Mesendoderm (in vitro differentiated cells): ENCODE measurements around the gene CES1.
A peak's percentile ranks its signal among the peaks of the same experiment; 100 is the strongest.
"Not testable (repeated sequence)": the region's sequence is repeated elsewhere in the genome, so short reads cannot be mapped to it uniquely, and the experiment has no call there.

ENCODE experiments used
- DNase-seq: peaks from one replicate; pipeline ENCODE4 v3.0.0; 2013
- H2AK5ac ChIP-seq: 2 replicates; pipeline ENCODE4 v1.6.1; 2013; ENCODE audit warnings: low read length, inconsistent platforms
- H2BK120ac ChIP-seq: 2 replicates; pipeline ENCODE4 v1.6.1; 2013; ENCODE audit warnings: low read depth, mild to moderate bottlenecking, low read length, moderate library complexity, mixed read lengths
- H2BK15ac ChIP-seq: replicated peaks from 2 replicates; pipeline ENCODE4 v1.6.1; 2013; ENCODE audit warnings: low read depth, mild to moderate bottlenecking, moderate library complexity
- H2BK5ac ChIP-seq: 2 replicates; pipeline ENCODE4 v1.6.1; 2013; ENCODE audit warnings: low read length, inconsistent platforms
- H3K18ac ChIP-seq: 2 replicates; pipeline ENCODE4 v1.6.1; 2013; ENCODE audit warnings: mild to moderate bottlenecking, low read length, mixed read lengths
- H3K23ac ChIP-seq: one replicate; pipeline ENCODE4 v1.6.1; 2013; ENCODE audit warnings: low read length
- H3K27ac ChIP-seq: 2 replicates; pipeline ENCODE4 v1.5.1; 2013; ENCODE audit warnings: low read depth, mild to moderate bottlenecking, inconsistent platforms, low read length, moderate library complexity
- H3K27me3 ChIP-seq: 2 replicates; pipeline ENCODE4 v1.6.1; 2013; ENCODE audit warnings: low read length, control low read depth, mild to moderate bottlenecking, inconsistent platforms; ENCODE audit not compliant: insufficient read depth, poor library complexity
- H3K36me3 ChIP-seq: 2 replicates; pipeline ENCODE4 v1.6.1; 2013; ENCODE audit warnings: low read length, inconsistent platforms; ENCODE audit not compliant: control insufficient read depth, insufficient read depth
- H3K4ac ChIP-seq: one replicate; pipeline ENCODE4 v1.6.1; 2013; ENCODE audit warnings: low read depth, mild to moderate bottlenecking, low read length, moderate library complexity
- H3K4me1 ChIP-seq: 2 replicates; pipeline ENCODE4 v1.6.1; 2013; ENCODE audit warnings: low read depth, low read length, inconsistent platforms; ENCODE audit not compliant: control insufficient read depth
- H3K4me2 ChIP-seq: 2 replicates; pipeline ENCODE4 v1.6.1; 2013; ENCODE audit warnings: low read length
- H3K4me3 ChIP-seq: 2 replicates; pipeline ENCODE4 v1.5.1; 2013; ENCODE audit warnings: mild to moderate bottlenecking, low read length
- H3K56ac ChIP-seq: one replicate; pipeline ENCODE4 v1.6.1; 2013; ENCODE audit warnings: low read length
- H3K79me1 ChIP-seq: 2 replicates; pipeline ENCODE4 v1.6.1; 2013; ENCODE audit warnings: low read length, inconsistent platforms
- H3K79me2 ChIP-seq: 2 replicates; pipeline ENCODE4 v1.6.1; 2013; ENCODE audit warnings: mild to moderate bottlenecking, low read length; ENCODE audit not compliant: control insufficient read depth, insufficient read depth
- H3K9ac ChIP-seq: 2 replicates; pipeline ENCODE4 v1.6.1; 2013; ENCODE audit warnings: low read length, inconsistent platforms
- H4K5ac ChIP-seq: one replicate; pipeline ENCODE4 v1.6.1; 2013; ENCODE audit warnings: low read length
- H4K8ac ChIP-seq: one replicate; pipeline ENCODE4 v1.6.1; 2013; ENCODE audit warnings: low read depth, mild to moderate bottlenecking, control low read depth, low read length, moderate library complexity
- WGBS: extraction: QIAGEN DNeasy Blood & Tissue Kit; methylation state at CpG from one replicate; pipeline ENCODE4 v1.1.7; 2013; ENCODE audit warnings: low lambda C conversion rate, missing lambda C conversion rate; ENCODE audit not compliant: insufficient coverage; ENCODE audit errors: extremely low coverage; 5-methylcytosine and 5-hydroxymethylcytosine counted together

The CES1 gene

DNA sequence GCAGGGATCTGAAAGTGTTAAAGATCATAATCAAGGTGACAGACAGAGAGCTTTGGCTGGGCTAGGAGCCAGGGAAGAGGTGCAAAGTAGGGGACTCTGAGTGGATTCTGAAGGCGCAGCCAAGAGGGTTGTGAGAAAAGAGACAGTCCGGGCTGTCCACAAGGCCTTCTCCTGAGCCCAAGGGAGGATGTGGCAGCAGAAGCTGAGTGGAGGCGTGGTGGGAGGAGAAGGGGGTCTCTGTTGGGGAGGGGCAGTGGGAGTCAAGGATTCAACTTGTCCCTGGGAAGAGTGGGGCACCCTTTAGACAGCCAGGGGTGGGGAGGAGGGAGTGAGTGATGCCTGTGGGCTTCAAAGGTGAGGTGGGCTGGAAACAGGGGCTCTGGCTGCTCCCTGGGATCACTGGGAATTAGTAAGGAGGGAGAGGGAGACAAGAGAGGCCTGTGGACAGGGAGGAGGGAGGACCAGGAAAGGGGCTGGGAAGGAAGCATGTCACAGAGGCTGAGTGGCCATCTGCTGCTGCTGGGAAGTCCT, 10.6 kb downstream of the CES1 start:
- H3K4me1 ChIP-seq = no peaks in the 10 kb centered on the region
- no peak overlapping the region for H2BK15ac ChIP-seq
- H2BK120ac ChIP-seq = no peak overlapping the region
- no peak overlapping the region for H2AK5ac ChIP-seq
- H3K56ac ChIP-seq = no peak overlapping the region
- no peak overlapping the region for H2BK5ac ChIP-seq
- H3K27ac ChIP-seq = no peak overlapping the region
- WGBS = no CpG with 5 or more reads among the region's 3 CpGs
- H3K36me3 ChIP-seq = no peaks in the 10 kb centered on the region
- H3K79me2 ChIP-seq = no peaks in the 10 kb centered on the region
- no peak for DNase-seq
- H3K9ac ChIP-seq = no peak overlapping the region
- H4K5ac ChIP-seq = no peak overlapping the region
- H3K18ac ChIP-seq = no peak overlapping the region
- H3K27me3 ChIP-seq = no peaks in the 10 kb centered on the region
- no peak overlapping the region for H3K4me2 ChIP-seq
- no peaks in the 10 kb centered on the region for H3K79me1 ChIP-seq
- H3K4ac ChIP-seq = no peak overlapping the region
- no peak overlapping the region for H3K4me3 ChIP-seq
- H4K8ac ChIP-seq = no peak overlapping the region
- H3K23ac ChIP-seq = no peak overlapping the region

DNA sequence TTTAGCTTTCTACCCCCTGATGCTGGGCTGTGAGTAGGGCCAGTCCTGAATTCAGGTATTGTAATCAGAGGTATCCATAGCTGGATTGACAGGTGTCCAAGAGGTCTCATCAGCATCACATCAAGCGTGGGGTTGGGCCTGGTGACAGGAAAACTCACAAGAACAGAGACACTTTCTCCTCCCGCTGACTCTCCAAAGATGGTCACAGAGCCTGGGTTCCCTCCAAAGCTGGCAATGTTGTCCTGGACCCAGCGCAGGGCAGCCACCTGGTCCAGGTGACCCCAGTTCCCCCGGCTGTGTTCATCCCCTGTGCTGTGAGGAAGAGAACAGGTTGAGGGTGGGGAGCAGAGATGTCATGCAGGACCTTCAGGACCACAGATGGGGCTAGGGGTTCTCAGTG, 11.7 kb downstream of the CES1 start:
- no peak for DNase-seq
- Histone ChIP-seq H3K36me3 (no peaks in the 10 kb centered on the region), H2BK5ac (no peak overlapping the region), H3K9ac (no peak overlapping the region), H3K23ac (no peak overlapping the region), H3K4ac (no peak overlapping the region), H3K4me3 (no peak overlapping the region), H2BK15ac (no peak overlapping the region), H2BK120ac (no peak overlapping the region), H3K18ac (no peak overlapping the region), H3K4me2 (no peak overlapping the region), H2AK5ac (no peak overlapping the region), H3K27me3 (no peaks in the 10 kb centered on the region), H3K56ac (no peak overlapping the region), H3K79me1 (no peaks in the 10 kb centered on the region), H4K8ac (no peak overlapping the region), H3K4me1 (no peaks in the 10 kb centered on the region), H3K79me2 (no peaks in the 10 kb centered on the region), H4K5ac (no peak overlapping the region), H3K27ac (no peak overlapping the region)
- no CpG with 5 or more reads among the region's 4 CpGs for whole genome bisulfite sequencing

GRCh38 chr16:55820615-55821014, 12.3 kb downstream of the CES1 start:
- Histone ChIP-seq H3K36me3 (no peaks in the 10 kb centered on the region), H3K18ac (no peak overlapping the region), H2AK5ac (no peak overlapping the region), H3K56ac (no peak overlapping the region), H3K27ac (no peak overlapping the region), H3K4me1 (no peaks in the 10 kb centered on the region), H2BK15ac (no peak overlapping the region), H3K4me2 (no peak overlapping the region), H3K27me3 (no peaks in the 10 kb centered on the region), H3K4ac (no peak overlapping the region), H4K5ac (no peak overlapping the region), H2BK5ac (no peak overlapping the region), H3K9ac (no peak overlapping the region), H2BK120ac (no peak overlapping the region), H3K23ac (no peak overlapping the region), H3K4me3 (no peak overlapping the region), H3K79me2 (no peaks in the 10 kb centered on the region), H4K8ac (no peak overlapping the region), H3K79me1 (no peaks in the 10 kb centered on the region)
- DNase-seq = no peak
- no CpG with 5 or more reads among the region's 3 CpGs for WGBS

- Histone ChIP-seq H2BK15ac (no peak overlapping the region), H4K5ac (no peak overlapping the region), H3K36me3 (no peaks in the 10 kb centered on the region), H3K79me2 (no peaks in the 10 kb centered on the region), H3K18ac (no peak overlapping the region), H3K4me3 (no peak overlapping the region), H3K4me2 (no peak overlapping the region), H2BK5ac (no peak overlapping the region), H3K23ac (no peak overlapping the region), H2BK120ac (no peak overlapping the region), H3K4me1 (no peaks in the 10 kb centered on the region), H3K4ac (no peak overlapping the region), H2AK5ac (no peak overlapping the region), H3K79me1 (no peaks in the 10 kb centered on the region), H3K56ac (no peak overlapping the region), H3K27ac (no peak overlapping the region), H3K9ac (no peak overlapping the region), H4K8ac (no peak overlapping the region), H3K27me3 (no peaks in the 10 kb centered on the region)
- no peak for DNase-seq
- no CpG with 5 or more reads among the region's 5 CpGs for WGBS
These were observed 15.5 kb downstream of the CES1 start for GRCh38 chr16:55817236-55817912.

- not testable (repeated sequence) for H3K9ac ChIP-seq, H3K4me1 ChIP-seq, H3K79me1 ChIP-seq, H3K79me2 ChIP-seq, H3K4me3 ChIP-seq, H3K36me3 ChIP-seq, H3K4me2 ChIP-seq, H3K4ac ChIP-seq, H3K56ac ChIP-seq, H2BK5ac ChIP-seq, H4K5ac ChIP-seq, H2BK15ac ChIP-seq, H3K23ac ChIP-seq, H3K18ac ChIP-seq, H3K27me3 ChIP-seq, H2BK120ac ChIP-seq, H4K8ac ChIP-seq, H2AK5ac ChIP-seq, H3K27ac ChIP-seq
- WGBS = no CpG with 5 or more reads among the region's 4 CpGs
- DNase-seq = peak; percentile 78
These were observed 16.7 kb downstream of the CES1 start for GRCh38 chr16:55816222-55816621.

GRCh38 chr16:55815320-55815719, 17.6 kb downstream of the CES1 start:
- H3K23ac ChIP-seq = no peak overlapping the region
- no peak overlapping the region for H2BK120ac ChIP-seq
- no peak overlapping the region for H2AK5ac ChIP-seq
- DNase-seq = no peak
- H4K8ac ChIP-seq = no peak overlapping the region
- no peak overlapping the region for H3K4me3 ChIP-seq
- no peak overlapping the region for H2BK5ac ChIP-seq
- H3K27ac ChIP-seq = no peak overlapping the region
- no peaks in the 10 kb centered on the region for H3K4me1 ChIP-seq
- H3K79me1 ChIP-seq = no peaks in the 10 kb centered on the region
- H3K4ac ChIP-seq = no peak overlapping the region
- H3K56ac ChIP-seq = no peak overlapping the region
- no peaks in the 10 kb centered on the region for H3K79me2 ChIP-seq
- no CpG with 5 or more reads among the region's 4 CpGs for WGBS
- H3K18ac ChIP-seq = no peak overlapping the region
- no peak overlapping the region for H2BK15ac ChIP-seq
- H3K4me2 ChIP-seq = no peak overlapping the region
- H3K9ac ChIP-seq = no peak overlapping the region
- H3K36me3 ChIP-seq = no peaks in the 10 kb centered on the region
- H4K5ac ChIP-seq = no peak overlapping the region
- H3K27me3 ChIP-seq = no peaks in the 10 kb centered on the region
